HG03103 (cell line): ENCODE measurements around the gene KIAA0040.

Experiments
- ATAC-seq: cut with Tn5 transposase; IDR thresholded peaks from one replicate; pipeline ENCODE4 v1.9.1; 2021; ENCODE audit warnings: low read depth; ENCODE audit not compliant: unreplicated experiment

Gene KIAA0040

GRCh38 chr1:175192630-175193526 lies at the start of gene KIAA0040:
KIAA0040 (minus strand) TSS chr1:175192776; CDS start chr1:175161013, 31,763 bp downstream.
- ATAC-seq, result peak; percentile 41

DNA sequence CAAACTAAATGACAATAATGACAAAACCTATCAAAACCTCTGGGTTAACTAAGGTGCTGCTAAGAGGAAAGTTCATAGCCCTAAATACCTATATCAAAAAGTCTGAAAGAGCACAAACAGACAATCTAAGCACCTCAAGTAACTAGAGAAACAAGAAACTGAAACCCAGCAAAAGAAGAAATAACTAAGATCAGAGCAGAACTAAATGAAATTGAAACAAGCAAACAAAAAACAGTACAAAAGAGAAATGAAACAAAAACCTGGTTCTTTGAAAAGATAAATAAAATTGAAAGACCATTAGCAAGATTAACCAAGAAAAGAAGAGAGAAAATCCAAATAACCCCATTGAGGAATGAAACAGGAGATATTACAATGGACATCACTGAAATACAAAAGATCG lies 44.8 kb upstream of the KIAA0040 start:
- ATAC-seq, result no peak

DNA sequence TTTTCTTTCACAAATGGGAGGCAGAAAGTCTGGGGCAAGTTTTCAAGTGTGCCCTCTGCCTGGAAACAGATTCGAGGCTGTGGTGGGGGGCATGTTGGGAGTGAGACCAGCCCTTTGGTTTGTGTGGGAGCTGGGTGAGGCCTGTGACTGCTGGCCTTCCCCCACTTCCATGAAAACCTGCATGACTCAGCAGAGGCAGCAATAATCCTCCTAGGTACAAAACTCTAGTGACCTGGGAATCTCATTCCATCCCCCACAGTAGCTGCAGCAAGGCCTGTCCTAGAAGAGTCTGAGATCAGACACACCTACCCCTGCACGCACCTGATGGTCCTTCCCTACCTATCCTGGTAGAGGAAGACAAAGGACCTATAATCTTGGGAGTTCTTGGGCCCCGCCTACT lies 42.1 kb upstream of the KIAA0040 start:
- no peak for ATAC-seq

- ATAC-seq, result no peak
These were observed 39.8 kb upstream of the KIAA0040 start for GRCh38 chr1:175232335-175232734.

GRCh38 chr1:175225805-175226129 lies 33.2 kb upstream of the KIAA0040 start:
- peak; percentile 20 for ATAC-seq

DNA sequence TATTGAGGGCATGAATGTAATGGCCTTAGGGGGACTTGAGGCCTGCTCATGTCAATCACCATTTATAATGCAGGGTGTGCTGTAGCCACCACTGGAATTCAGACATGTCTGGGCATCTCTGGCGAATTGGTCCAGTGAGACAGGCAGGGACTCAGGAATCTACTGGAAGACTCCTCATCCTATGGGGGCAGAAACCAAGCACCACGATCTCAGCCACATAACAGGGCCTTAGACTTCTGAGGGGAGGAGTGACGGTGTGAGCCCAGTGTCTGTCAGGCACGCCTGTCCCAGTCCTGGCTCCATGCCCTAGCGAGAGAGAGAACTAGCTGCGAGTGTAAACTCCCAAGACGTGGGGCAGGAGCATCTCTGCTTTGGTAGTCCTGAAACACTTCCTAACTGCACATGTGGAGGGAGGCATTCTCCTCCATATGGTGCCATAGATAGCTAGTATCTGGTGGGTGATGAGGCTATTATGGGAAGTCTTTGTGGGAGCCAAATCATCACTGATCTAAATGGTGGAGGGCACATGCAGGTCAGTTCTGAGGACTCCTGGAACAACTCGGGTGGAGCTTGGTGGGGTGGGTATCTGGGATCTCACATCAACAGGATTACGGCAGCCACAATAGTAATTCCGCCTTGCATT lies 29.8 kb upstream of the KIAA0040 start:
- no peak for ATAC-seq

- ATAC-seq, result no peak
These were observed 29.1 kb upstream of the KIAA0040 start for GRCh38 chr1:175221557-175222175.

GRCh38 chr1:175220853-175221556 lies 28.4 kb upstream of the KIAA0040 start:
- ATAC-seq, result no peak

GRCh38 chr1:175219774-175220173 lies 27.2 kb upstream of the KIAA0040 start:
- ATAC-seq, result no peak

GRCh38 chr1:175218786-175219434 lies 26.3 kb upstream of the KIAA0040 start:
- ATAC-seq, result no peak

DNA sequence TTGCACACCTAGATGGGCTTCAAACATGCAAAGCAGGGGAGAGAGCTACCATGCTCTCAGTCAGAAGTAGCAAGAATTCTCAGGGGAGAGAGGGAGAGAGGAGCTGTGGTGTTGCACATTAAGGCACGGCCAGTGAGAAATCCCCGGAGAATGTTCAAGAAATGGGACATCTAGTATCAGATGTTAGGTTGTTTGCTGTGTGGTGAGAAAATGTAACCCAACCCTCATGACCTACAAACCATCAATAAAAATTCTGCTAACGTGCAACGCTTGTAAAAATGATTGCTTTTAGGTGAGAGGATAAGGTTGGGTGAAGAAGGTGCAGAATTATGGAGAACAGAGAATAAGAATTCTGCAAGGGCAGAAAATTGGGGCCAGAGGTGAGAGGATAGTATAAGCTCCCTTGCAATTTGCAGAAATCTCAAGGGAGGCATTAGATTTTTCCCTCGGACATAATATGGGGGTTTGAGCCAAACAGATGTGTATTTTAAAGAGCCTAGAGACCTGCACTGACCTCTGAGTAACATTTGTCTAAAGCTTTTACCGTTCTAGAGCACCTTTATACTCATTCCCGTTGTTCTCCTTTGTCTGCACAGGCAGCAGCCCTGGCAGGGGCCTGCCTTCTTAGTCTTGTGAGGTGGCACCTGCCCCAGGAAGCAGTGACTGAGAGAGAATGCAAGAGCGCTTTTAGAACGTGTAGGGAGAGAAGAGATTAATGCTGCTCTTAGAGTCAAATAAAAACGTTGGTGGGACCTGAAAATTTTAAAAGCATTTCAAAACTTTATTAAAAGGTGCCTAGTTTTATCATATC lies 25.4 kb upstream of the KIAA0040 start:
- no peak for ATAC-seq

GRCh38 chr1:175216444-175216843 lies 23.9 kb upstream of the KIAA0040 start:
- no peak for ATAC-seq

- ATAC-seq, result no peak
These were observed 19.1 kb upstream of the KIAA0040 start for GRCh38 chr1:175211656-175212055.

DNA sequence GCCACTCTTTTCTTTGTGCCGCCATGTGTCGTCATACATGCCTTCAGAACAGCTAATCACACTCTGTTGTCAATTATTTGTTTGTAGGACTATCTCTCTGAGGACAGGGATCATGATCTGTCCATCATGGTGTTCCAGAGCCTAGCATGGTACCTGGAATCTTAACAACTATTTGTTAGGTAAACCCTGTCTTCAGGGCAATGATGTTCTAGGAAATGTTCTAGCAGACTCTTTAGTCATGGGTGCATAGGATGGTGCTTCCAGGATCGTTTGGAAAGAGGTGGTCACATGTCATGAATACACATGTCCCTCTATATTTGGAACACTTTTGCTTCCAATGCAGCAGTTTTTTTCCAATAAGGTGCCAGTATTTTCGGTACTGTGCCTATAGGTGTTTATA lies 18.2 kb upstream of the KIAA0040 start:
- ATAC-seq, result no peak

- no peak for ATAC-seq
These were observed 16.9 kb upstream of the KIAA0040 start for GRCh38 chr1:175209493-175209921.

DNA sequence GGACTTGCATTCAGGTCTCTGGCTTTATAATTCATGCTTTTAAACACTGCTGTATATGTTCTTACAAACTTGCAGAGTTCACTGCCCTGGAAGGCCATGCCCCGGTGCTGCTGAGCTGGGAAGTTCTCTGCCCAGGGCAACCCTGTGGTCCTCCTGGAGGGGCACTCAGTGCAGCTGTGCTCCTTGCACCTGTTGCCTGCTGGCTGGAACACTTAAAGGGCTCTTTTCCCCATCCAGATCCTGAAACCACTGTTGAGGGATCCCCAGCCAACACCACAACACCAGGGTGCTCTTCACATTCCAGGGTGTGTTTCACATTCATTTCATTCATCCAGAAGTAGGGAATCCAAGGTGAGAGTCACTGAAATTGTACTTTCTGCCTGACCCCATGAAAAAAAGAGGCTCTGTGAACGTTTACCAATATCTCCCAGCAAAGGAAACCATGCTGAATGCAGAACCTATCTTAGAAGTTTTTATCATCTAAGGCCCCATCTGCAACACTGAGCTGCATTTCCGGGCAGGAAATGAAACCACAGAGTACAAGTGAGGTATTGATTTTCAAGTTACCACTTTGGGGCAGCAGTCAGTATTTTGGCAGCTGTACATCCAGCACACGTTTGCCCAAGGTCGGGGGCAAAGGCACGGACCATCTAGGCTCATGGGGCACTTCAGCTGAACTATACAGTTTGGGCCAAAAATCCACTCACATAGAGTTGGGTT lies 16.4 kb upstream of the KIAA0040 start:
- ATAC-seq, result peak; percentile 64

DNA sequence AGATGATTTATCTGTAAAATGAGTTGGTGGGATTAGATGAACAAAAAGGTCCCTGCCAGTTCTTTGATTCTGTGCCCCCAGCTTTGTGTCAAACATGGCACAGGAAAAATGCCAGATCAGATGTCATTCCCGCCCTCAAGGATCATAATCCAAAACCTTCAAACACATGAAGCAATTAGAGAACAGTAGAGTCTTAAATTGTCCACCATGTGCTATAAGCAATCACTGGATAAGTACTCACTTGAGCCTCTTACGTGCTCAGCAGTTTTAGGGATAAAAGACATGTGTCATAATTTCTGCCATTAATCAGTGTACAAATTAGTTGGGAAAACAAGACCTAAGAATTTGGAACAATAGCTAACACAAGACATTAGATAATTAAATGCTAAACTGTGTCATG lies 15.4 kb upstream of the KIAA0040 start:
- ATAC-seq, result no peak

- no peak for ATAC-seq
These were observed 14.1 kb upstream of the KIAA0040 start for GRCh38 chr1:175206687-175207086.

DNA sequence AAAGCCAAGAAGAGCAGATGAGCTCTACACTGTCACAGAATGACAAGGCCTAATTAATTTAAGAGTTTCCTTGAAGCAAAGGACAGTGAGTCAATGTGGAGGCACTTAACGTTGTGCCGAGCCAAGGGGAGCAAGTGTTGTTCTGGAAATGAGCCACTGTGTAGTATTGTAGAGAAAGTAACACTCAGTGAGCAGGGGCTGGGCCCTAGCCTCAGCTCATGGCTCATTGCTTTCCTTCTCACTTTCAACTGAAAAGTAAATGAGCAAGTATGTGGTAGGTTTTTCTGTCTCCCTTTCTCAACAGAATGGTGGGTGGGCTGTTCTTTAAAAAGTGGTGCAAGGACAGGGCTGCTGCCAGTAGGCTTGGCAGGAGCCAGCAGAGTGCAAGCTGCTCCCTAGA lies 11.8 kb upstream of the KIAA0040 start:
- ATAC-seq, result peak; percentile 61
